Panc1 (cell line): ENCODE data around the gene POU3F2. TPM values are rescaled to one million over a fixed set of nuclear protein-coding genes. Genes with fewer than 3 reads are reported as not detected.
A peak's percentile ranks its signal among the peaks of the same experiment; 100 is the strongest.

ENCODE experiments used
- ATAC-seq: fragments of 200-7000 bp; cut with Tn5 transposase; 2 replicates; pipeline ENCODE4 v1.9.1; 2020; ENCODE audit warnings: mild to moderate bottlenecking, moderate library complexity
- BruUV-seq: library from RNA; stranded (reverse); fragments of 400-500 nt; replicated peaks from 2 replicates; lab custom pipeline; 2021; lab: Mats Ljungman, UMichigan
- CTCF ChIA-PET: fragments of 300-600 bp; sonication (Branson Sonifier 250); formaldehyde crosslinking; loops from one replicate; lab custom pipeline; 2022; ENCODE audit warnings: antibody characterized with exemption; lab: Charles Lee
- POLR2A ChIA-PET: fragments of 300-600 bp; sonication (Branson Sonifier 250); formaldehyde crosslinking; loops from one replicate; lab custom pipeline; 2022; ENCODE audit warnings: antibody characterized with exemption; lab: Charles Lee
- DNase-seq: peaks from one replicate; pipeline ENCODE4 v3.0.0-alpha.2; 2010; ENCODE audit warnings: low read depth, low spot score
- H3K27ac ChIP-seq: 2 replicates; pipeline ENCODE4 v1.5.1; 2011; ENCODE audit warnings: mild to moderate bottlenecking, low read length, inconsistent platforms
- H3K27me3 ChIP-seq: fragments of 200-500 bp; sonication (Bioruptor generic); 2 replicates; pipeline ENCODE4 v1.6.0; 2014; ENCODE audit warnings: low read length, inconsistent platforms; ENCODE audit not compliant: control insufficient read depth, insufficient read depth
- H3K36me3 ChIP-seq: fragments of 200-500 bp; sonication (Bioruptor generic); 2 replicates; pipeline ENCODE4 v1.5.1; 2014; ENCODE audit warnings: inconsistent platforms, mild to moderate bottlenecking, low read length, moderate library complexity; ENCODE audit not compliant: control insufficient read depth, insufficient read depth
- H3K4me1 ChIP-seq: 2 replicates; pipeline ENCODE4 v1.5.1; 2011; ENCODE audit warnings: inconsistent platforms, mild to moderate bottlenecking, low read length, moderate library complexity; ENCODE audit not compliant: control insufficient read depth, insufficient read depth
- H3K4me3 ChIP-seq, 2 experiments: 2 replicates each; pipeline ENCODE4 v1.5.1; 2011 to 2012; ENCODE audit warnings: low read depth in 2 of 2, low read length in 2 of 2, mild to moderate bottlenecking in 2 of 2, inconsistent platforms in 1 of 2, moderate library complexity in 1 of 2
- H3K9me3 ChIP-seq: fragments of 200-500 bp; sonication (Bioruptor generic); 2 replicates; pipeline ENCODE4 v1.5.1; 2014; ENCODE audit warnings: low read depth, mild to moderate bottlenecking, inconsistent platforms, low read length, moderate library complexity; ENCODE audit not compliant: control insufficient read depth, insufficient read depth
- CTCF ChIP-seq: fragments of 450-650 bp; IDR thresholded peaks from 2 replicates; pipeline ENCODE4 v1.5.1; 2017; ENCODE audit warnings: mild to moderate bottlenecking
- POLR2AphosphoS5 ChIP-seq: IDR thresholded peaks from 2 replicates; pipeline ENCODE4 v1.6.1; 2012; ENCODE audit warnings: mild to moderate bottlenecking, low read depth, low read length, moderate library complexity
- REST ChIP-seq, 2 experiments: IDR thresholded peaks; 2 replicates each; pipeline ENCODE4 v1.6.1; 2011 to 2012; ENCODE audit warnings: low read depth in 2 of 2, control low read depth in 1 of 2, low read length in 1 of 2, mild to moderate bottlenecking in 1 of 2, moderate library complexity in 1 of 2; ENCODE audit not compliant: insufficient read depth in 1 of 2
- SIN3A ChIP-seq: IDR thresholded peaks from 2 replicates; pipeline ENCODE4 v1.6.1; 2012; ENCODE audit warnings: low read depth, mild to moderate bottlenecking, low read length, moderate library complexity, borderline replicate concordance; ENCODE audit not compliant: insufficient read depth
- TCF7L2 ChIP-seq: IDR thresholded peaks from 2 replicates; pipeline ENCODE4 v1.6.1; 2011; ENCODE audit warnings: mild to moderate bottlenecking, low read depth, low read length, inconsistent platforms
- in situ Hi-C: cut with HindIII; loops from 2 replicates; pipeline ENCODE4 v1.10.0; 2016; ENCODE audit warnings: low sequenced_read_pairs, low pct_unique_long_range_greater_than_20kb
- intact Hi-C: fragments of 100-400 bp; cut with micrococcal nuclease; formaldehyde crosslinking; loops from one replicate; pipeline ENCODE4 v1.10.0; 2022; ENCODE audit not compliant: unreplicated experiment
- total RNA-seq: library from RNA; stranded (reverse); gene quantifications from one replicate; pipeline ENCODE4 v1.2.1, GENCODE V29; 2021; ENCODE audit not compliant: unreplicated experiment

Gene POU3F2
- total RNA-seq, 1 experiment from 2014 or later, result not detected

GRCh38 chr6:98833307-98834059 is 891 bp upstream of the POU3F2 start:
- H3K4me3 ChIP-seq, result peak overlapping the region; percentile 45 to 60
- H3K27ac ChIP-seq, result no peak overlapping the region
- TF ChIP-seq REST (IDR thresholded peaks at IDR 0.05; ENCODE audit: insufficient read depth in 1 of 2, low read depth in 2 of 2, low read length in 1 of 2) (no peak), POLR2AphosphoS5 (no peak), CTCF (peak; percentile 25; the same call in 1 of the 2 replicates), SIN3A (no peak)
- no peak for DNase-seq
- BruUV-seq, result no TSS peak
- ChIA-PET POLR2A (no interaction called here), CTCF (interaction anchor here (1.1 kb wide), 1 partner anchor 286 kb away, joined by 3 read pairs; no protein-coding TSS in a partner anchor)
- H3K9me3 ChIP-seq, result no peaks in the 10 kb centered on the region
- H3K4me1 ChIP-seq, result peaks cover 9% of the 10 kb centered on the region
- intact Hi-C loops (no loop called here), in situ Hi-C loops (no loop called here)
- ATAC-seq, result peak; percentile 58
- H3K27me3 ChIP-seq, result peaks cover 61% of the 10 kb centered on the region
- H3K36me3 ChIP-seq, result no peaks in the 10 kb centered on the region

- in situ Hi-C loops, result no loop called here
- ChIA-PET CTCF (no interaction called here), POLR2A (no interaction called here)
- BruUV-seq, result no TSS peak
- Histone ChIP-seq H3K27me3 (peaks cover 69% of the 10 kb centered on the region), H3K4me1 (peaks cover 9% of the 10 kb centered on the region), H3K4me3 (peak overlapping the region; percentile 24 to 45; a peak in 3 of 4 replicates), H3K36me3 (no peaks in the 10 kb centered on the region), H3K9me3 (no peaks in the 10 kb centered on the region), H3K27ac (no peak overlapping the region)
- no peak for DNase-seq
- TF ChIP-seq SIN3A, result no peak
- no peak for TF ChIP-seq POLR2AphosphoS5
- no peak for TF ChIP-seq TCF7L2
- TF ChIP-seq REST (IDR thresholded peaks at IDR 0.05; ENCODE audit: insufficient read depth in 1 of 2, low read depth in 2 of 2, low read length in 1 of 2), result no peak
- no peak for TF ChIP-seq CTCF
- peak; percentile 40 for ATAC-seq
- intact Hi-C loops, result no loop called here
These were observed 1.0 kb downstream of the POU3F2 start for GRCh38 chr6:98835149-98836024.
